PC-3 (cell line): ENCODE measurements around the gene GLYATL1B. TPM values are rescaled to one million over a fixed set of nuclear protein-coding genes. Genes with fewer than 3 reads are reported as not detected.

Experiments used
- ATAC-seq: fragments of 200-7000 bp; cut with Tn5 transposase; 2 replicates; pipeline ENCODE4 v1.9.1; 2020; ENCODE audit warnings: mild to moderate bottlenecking, moderate library complexity
- BruUV-seq: library from RNA; stranded (reverse); fragments of 400-500 nt; replicated peaks from 2 replicates; lab custom pipeline; 2021; lab: Mats Ljungman, UMichigan
- CTCF ChIA-PET: fragments of 300-600 bp; sonication (Branson Sonifier 250); formaldehyde crosslinking; loops from one replicate; lab custom pipeline; 2022; ENCODE audit warnings: antibody characterized with exemption; lab: Charles Lee
- POLR2A ChIA-PET: fragments of 300-600 bp; sonication (Branson Sonifier 250); formaldehyde crosslinking; loops from one replicate; lab custom pipeline; 2022; ENCODE audit warnings: antibody characterized with exemption; ENCODE audit not compliant: unreplicated experiment; lab: Charles Lee
- DNase-seq: peaks from one replicate; pipeline ENCODE4 v3.0.0-alpha.2; 2015
- H2AFZ ChIP-seq: fragments of 300-600 bp; sonication (generic); 2 replicates; pipeline ENCODE4 v1.6.0; 2016; ENCODE audit warnings: antibody characterized with exemption, low read length
- H3F3A ChIP-seq: fragments of 300-600 bp; sonication (generic); one replicate; pipeline ENCODE4 v1.6.0; 2017; ENCODE audit warnings: antibody characterized with exemption, low read length, control low read depth, mild to moderate bottlenecking; ENCODE audit not compliant: unreplicated experiment
- H3K27ac ChIP-seq: fragments of 300-600 bp; sonication (generic); 2 replicates; pipeline ENCODE4 v1.5.1; 2016; ENCODE audit warnings: mild to moderate bottlenecking, low read length
- H3K27me3 ChIP-seq: fragments of 300-600 bp; sonication (generic); 2 replicates; pipeline ENCODE4 v1.6.1; 2016; ENCODE audit warnings: low read length, mixed read lengths
- H3K36me3 ChIP-seq: fragments of 300-600 bp; sonication (generic); 2 replicates; pipeline ENCODE4 v1.6.1; 2016; ENCODE audit warnings: low read depth, mixed run types, low read length, mixed read lengths
- H3K4me1 ChIP-seq: fragments of 300-600 bp; sonication (generic); 2 replicates; pipeline ENCODE4 v1.5.1; 2016; ENCODE audit warnings: low read length; ENCODE audit not compliant: insufficient read depth
- H3K4me2 ChIP-seq: fragments of 300-600 bp; sonication (generic); 2 replicates; pipeline ENCODE4 v1.6.0; 2016; ENCODE audit warnings: low read length
- H3K4me3 ChIP-seq: fragments of 300-600 bp; sonication (generic); 2 replicates; pipeline ENCODE4 v1.5.1; 2016; ENCODE audit warnings: mild to moderate bottlenecking, low read length, mixed read lengths
- H3K79me2 ChIP-seq: fragments of 300-600 bp; sonication (generic); 2 replicates; pipeline ENCODE4 v1.6.1; 2017; ENCODE audit warnings: low read length, mixed read lengths
- H3K9ac ChIP-seq: fragments of 300-600 bp; sonication (generic); 2 replicates; pipeline ENCODE4 v1.6.0; 2016; ENCODE audit warnings: mild to moderate bottlenecking, low read length
- H3K9me2 ChIP-seq: fragments of 300-600 bp; sonication (generic); replicated peaks from 2 replicates; pipeline ENCODE4 v1.6.1; 2016; ENCODE audit warnings: mixed run types, low read length, mixed read lengths
- H3K9me3 ChIP-seq: fragments of 300-600 bp; sonication (generic); 2 replicates; pipeline ENCODE4 v1.6.1; 2016; ENCODE audit warnings: low read length, mixed read lengths
- H4K20me1 ChIP-seq: fragments of 300-600 bp; sonication (generic); 2 replicates; pipeline ENCODE4 v1.6.1; 2016; ENCODE audit warnings: low read length, mixed read lengths
- EZH2 ChIP-seq: fragments of 300-600 bp; sonication (generic); IDR thresholded peaks from one replicate; pipeline ENCODE4 v1.6.1; 2017; ENCODE audit warnings: antibody characterized with exemption, mild to moderate bottlenecking, low read length; ENCODE audit not compliant: unreplicated experiment
- EZH2phosphoT487 ChIP-seq: fragments of 300-600 bp; sonication (generic); IDR thresholded peaks from 2 replicates; pipeline ENCODE4 v1.6.1; 2018; ENCODE audit warnings: mild to moderate bottlenecking, antibody characterized with exemption, low read length, borderline replicate concordance
- intact Hi-C: fragments of 100-400 bp; cut with micrococcal nuclease; formaldehyde crosslinking; loops from 2 replicates; pipeline ENCODE4 v1.9.0; 2023
- total RNA-seq: library from RNA; depleted of rRNA; stranded (reverse); fragments of >200 nt; gene quantifications from 2 replicates; pipeline ENCODE4 v1.2.3, GENCODE V29; 2014
- TF ChIP-seq, protein P1 (sequence below): fragments of 300-600 bp; sonication (generic); conservative IDR thresholded peaks from 2 replicates; pipeline ENCODE4 v1.5.1; 2017; ENCODE audit warnings: antibody characterized with exemption, low read depth, mild to moderate bottlenecking, low read length

The GLYATL1B gene
- total RNA-seq, 1 experiment from 2014 or later = not detected

GRCh38 chr11:59137190-59137589 is 51.1 kb downstream of the GLYATL1B start:
- DNase-seq = no peak
- Histone ChIP-seq H3K9me3 (peaks cover 7% of the 10 kb centered on the region; the same call in 1 of the 2 replicates), H3K27ac (no peak overlapping the region), H3K79me2 (peaks cover 8% of the 10 kb centered on the region; the same call in 1 of the 2 replicates), H3K9ac (no peak overlapping the region), H3K27me3 (no peaks in the 10 kb centered on the region), H3K9me2 (no peaks in the 10 kb centered on the region), H4K20me1 (no peaks in the 10 kb centered on the region), H2AFZ (no peak overlapping the region), H3K36me3 (peaks cover 24% of the 10 kb centered on the region), H3K4me1 (peaks cover 11% of the 10 kb centered on the region; the same call in 1 of the 2 replicates), H3K4me3 (no peak overlapping the region), H3F3A (no peaks in the 10 kb centered on the region), H3K4me2 (no peak overlapping the region)
- intact Hi-C loops = no loop called here
- CTCF ChIA-PET = no interaction called here
- BruUV-seq = no TSS peak
- POLR2A ChIA-PET = no interaction called here
- ATAC-seq = no peak
- TF ChIP-seq EZH2phosphoT487 = no peak
- no peak for TF ChIP-seq EZH2
- TF ChIP-seq, protein P1, sequence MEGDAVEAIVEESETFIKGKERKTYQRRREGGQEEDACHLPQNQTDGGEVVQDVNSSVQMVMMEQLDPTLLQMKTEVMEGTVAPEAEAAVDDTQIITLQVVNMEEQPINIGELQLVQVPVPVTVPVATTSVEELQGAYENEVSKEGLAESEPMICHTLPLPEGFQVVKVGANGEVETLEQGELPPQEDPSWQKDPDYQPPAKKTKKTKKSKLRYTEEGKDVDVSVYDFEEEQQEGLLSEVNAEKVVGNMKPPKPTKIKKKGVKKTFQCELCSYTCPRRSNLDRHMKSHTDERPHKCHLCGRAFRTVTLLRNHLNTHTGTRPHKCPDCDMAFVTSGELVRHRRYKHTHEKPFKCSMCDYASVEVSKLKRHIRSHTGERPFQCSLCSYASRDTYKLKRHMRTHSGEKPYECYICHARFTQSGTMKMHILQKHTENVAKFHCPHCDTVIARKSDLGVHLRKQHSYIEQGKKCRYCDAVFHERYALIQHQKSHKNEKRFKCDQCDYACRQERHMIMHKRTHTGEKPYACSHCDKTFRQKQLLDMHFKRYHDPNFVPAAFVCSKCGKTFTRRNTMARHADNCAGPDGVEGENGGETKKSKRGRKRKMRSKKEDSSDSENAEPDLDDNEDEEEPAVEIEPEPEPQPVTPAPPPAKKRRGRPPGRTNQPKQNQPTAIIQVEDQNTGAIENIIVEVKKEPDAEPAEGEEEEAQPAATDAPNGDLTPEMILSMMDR = no peak

- TF ChIP-seq EZH2phosphoT487 = no peak
- TF ChIP-seq, protein P1 = no peak
- no peak for TF ChIP-seq EZH2
- no peak overlapping the region for H3K4me2 ChIP-seq
- H3K27me3 ChIP-seq = no peaks in the 10 kb centered on the region
- no peaks in the 10 kb centered on the region for H4K20me1 ChIP-seq
- H3K79me2 ChIP-seq = peaks cover 11% of the 10 kb centered on the region; the same call in 1 of the 2 replicates
- no peak overlapping the region for H3K9ac ChIP-seq
- H3F3A ChIP-seq = no peaks in the 10 kb centered on the region
- H3K9me2 ChIP-seq = no peaks in the 10 kb centered on the region
- no peak overlapping the region for H3K4me3 ChIP-seq
- no peak for ATAC-seq
- H3K9me3 ChIP-seq = no peaks in the 10 kb centered on the region
- H3K4me1 ChIP-seq = peaks cover 13% of the 10 kb centered on the region
- H2AFZ ChIP-seq = no peak overlapping the region
- H3K36me3 ChIP-seq = peaks cover 11% of the 10 kb centered on the region; the same call in 1 of the 2 replicates
- ChIA-PET CTCF (no interaction called here), POLR2A (no interaction called here)
- DNase-seq = no peak
- no peak overlapping the region for H3K27ac ChIP-seq
- intact Hi-C loops = no loop called here
- no TSS peak for BruUV-seq
Observed at GRCh38 chr11:59138643-59139042, 52.5 kb downstream of the GLYATL1B start.

DNA sequence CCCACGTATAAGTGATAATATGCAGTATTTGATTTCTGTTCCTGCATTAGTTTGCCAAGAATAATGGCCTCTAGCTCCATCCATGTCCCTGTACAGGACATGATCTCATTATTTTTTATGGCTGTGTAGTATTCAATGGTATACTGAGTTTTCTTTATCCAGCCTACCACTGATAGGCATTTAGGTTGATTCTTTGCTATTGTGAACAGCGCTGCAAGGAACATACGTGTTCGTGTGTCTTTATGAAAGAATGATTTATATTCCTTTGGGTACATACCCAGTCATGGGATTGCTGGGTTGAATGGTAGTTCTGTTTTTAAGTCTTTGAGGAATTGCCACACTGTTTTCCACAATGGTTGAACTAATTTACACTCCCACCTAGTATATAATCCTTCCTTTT is 55.1 kb downstream of the GLYATL1B start:
- no peaks in the 10 kb centered on the region for H3F3A ChIP-seq
- no peaks in the 10 kb centered on the region for H3K9me3 ChIP-seq
- no peak for TF ChIP-seq EZH2
- no peak for TF ChIP-seq EZH2phosphoT487
- TF ChIP-seq, protein P1 = no peak
- H3K79me2 ChIP-seq = peaks cover 30% of the 10 kb centered on the region
- H3K9ac ChIP-seq = no peak overlapping the region
- DNase-seq = no peak
- no peak overlapping the region for H3K27ac ChIP-seq
- peak overlapping the region; percentile 79; the same call in 1 of the 2 replicates for H3K4me3 ChIP-seq
- H3K9me2 ChIP-seq = no peaks in the 10 kb centered on the region
- H2AFZ ChIP-seq = no peak overlapping the region
- no peak for ATAC-seq
- peak overlapping the region; percentile 94 for H3K4me2 ChIP-seq
- peaks cover 28% of the 10 kb centered on the region for H3K4me1 ChIP-seq
- 0 out of 2 replicates have a peak, but pooled peaks cover under 1% of the 10 kb centered on the region for H3K36me3 ChIP-seq
- BruUV-seq = no TSS peak
- no peaks in the 10 kb centered on the region for H4K20me1 ChIP-seq
- intact Hi-C loops = loop anchor here (5.0 to 10.0 kb wide), 2 partner anchors 414 to 564 kb away; partner anchors contain the start of genes LPXN and ZFP91
- POLR2A ChIA-PET = no interaction called here
- no peaks in the 10 kb centered on the region for H3K27me3 ChIP-seq
- CTCF ChIA-PET = interaction anchor here (0.7 to 1.8 kb wide), 2 partner anchors 15 to 17 kb away, joined by 3 to 13 read pairs; no protein-coding TSS in a partner anchor
